ENCODE measurements around the gene RGS19.

DNA sequence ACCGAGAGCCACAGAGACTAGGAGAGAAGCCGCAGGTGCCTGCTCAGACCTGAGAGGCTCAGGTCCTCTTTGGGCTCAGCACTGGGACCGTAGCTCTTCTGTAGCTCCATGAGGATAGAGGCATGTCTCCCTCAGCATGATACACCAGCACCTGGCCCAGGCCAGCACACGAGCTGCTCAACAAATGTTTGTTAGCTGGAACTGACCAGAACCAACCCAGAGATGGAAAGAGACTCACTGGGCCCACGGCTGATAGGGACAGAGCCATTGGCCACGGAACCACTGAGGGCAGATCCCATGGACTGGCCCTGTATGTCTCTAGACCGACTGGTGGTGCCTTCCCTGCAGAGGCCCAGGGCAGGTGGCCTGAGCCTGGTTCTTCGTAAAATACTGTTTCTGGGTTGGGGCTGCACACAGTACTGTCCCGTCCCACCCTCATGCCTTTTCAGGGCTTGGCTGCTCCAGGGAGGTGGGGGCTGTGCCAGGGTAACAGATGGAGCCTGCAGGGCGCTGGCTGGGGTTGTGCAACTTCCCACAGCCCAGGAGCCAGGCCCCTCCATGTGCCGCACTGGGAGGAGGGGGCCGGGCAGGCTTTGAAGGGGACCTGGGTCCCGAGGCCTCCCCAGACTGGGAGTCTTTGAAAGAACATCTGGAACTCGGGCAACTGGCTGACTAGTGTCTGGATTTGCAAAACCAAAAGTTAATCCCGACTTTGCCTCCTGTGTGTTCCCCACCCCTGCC is 38.1 kb downstream of the RGS19 start:
- TF ChIP-seq TARDBP (IDR thresholded peaks at IDR 0.05) (no peak), BHLHE40 (IDR thresholded peaks at IDR 0.05; ENCODE audit: borderline replicate concordance) (no peak), ZNF384 (IDR thresholded peaks at IDR 0.05) (no peak), HDGF (IDR thresholded peaks at IDR 0.05; ENCODE audit: borderline replicate concordance) (no peak), L3MBTL2 (conservative IDR thresholded peaks at IDR 0.05) (no peak), PKNOX1 (IDR thresholded peaks at IDR 0.05) (no peak), FOXA1 (IDR thresholded peaks at IDR 0.05) (no peak), FOXM1 (IDR thresholded peaks at IDR 0.05; ENCODE audit: borderline replicate concordance) (no peak), SUZ12 (IDR thresholded peaks at IDR 0.05) (no peak), SP1 (IDR thresholded peaks at IDR 0.05) (no peak)

Measured in HEK293T (cell line).